HG03108 (cell line): ENCODE data around the gene COX4I1.

Source experiments
- ATAC-seq: cut with Tn5 transposase; IDR thresholded peaks from one replicate; pipeline ENCODE4 v1.9.1; 2021; ENCODE audit warnings: moderate library complexity; ENCODE audit not compliant: unreplicated experiment

Gene COX4I1

DNA sequence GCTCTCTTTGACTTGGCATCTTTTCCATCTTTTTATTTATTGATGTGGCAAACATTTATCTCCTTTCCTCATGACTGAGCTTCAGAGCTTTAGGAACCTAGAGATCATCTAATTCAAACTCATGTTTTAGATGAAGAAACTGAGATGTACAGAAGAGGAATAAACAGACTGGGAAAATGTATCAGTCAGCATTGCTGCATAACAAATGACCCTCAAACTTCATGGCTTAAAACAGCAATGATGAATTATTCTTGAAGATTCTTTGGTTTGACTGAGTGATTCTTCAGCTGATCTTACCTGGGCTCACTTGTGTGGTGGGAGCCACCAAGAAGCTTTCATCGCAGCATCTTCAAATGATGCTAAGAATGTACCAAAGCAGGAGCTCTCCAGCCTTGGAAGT is 55.4 kb downstream of the COX4I1 start:
- no peak for ATAC-seq

GRCh38 chr16:85856079-85856478 is 56.6 kb downstream of the COX4I1 start:
- ATAC-seq, result no peak

DNA sequence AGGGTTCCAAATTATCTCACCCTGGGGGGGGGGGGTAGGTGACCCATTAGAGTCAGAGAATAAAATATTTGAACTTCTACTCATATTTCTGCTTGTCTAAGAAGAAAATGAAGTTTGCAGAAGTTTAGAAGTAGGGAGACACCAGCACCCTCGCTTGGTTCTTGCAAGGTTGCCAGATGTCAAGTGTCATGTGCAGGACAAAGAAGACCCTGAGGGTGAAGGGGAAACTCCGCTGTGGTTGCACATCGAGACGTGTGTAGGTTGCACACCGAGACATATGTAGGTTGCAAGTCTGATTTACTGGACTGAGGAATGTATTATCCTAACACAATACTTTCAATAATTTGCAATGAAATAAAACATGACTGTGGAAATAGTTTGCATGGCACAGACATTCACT is 57.1 kb downstream of the COX4I1 start:
- no peak for ATAC-seq
